ENCODE data around the gene NCOA3. TPM values are rescaled to one million over a fixed set of nuclear protein-coding genes. Genes with fewer than 3 reads are reported as not detected.

The NCOA3 gene
- total and polyA plus RNA-seq, 2 of the 8 experiments (the other 6 are each of a cell fraction or from before 2014, with no cell fraction given): 7.9 to 24.7 TPM

DNA sequence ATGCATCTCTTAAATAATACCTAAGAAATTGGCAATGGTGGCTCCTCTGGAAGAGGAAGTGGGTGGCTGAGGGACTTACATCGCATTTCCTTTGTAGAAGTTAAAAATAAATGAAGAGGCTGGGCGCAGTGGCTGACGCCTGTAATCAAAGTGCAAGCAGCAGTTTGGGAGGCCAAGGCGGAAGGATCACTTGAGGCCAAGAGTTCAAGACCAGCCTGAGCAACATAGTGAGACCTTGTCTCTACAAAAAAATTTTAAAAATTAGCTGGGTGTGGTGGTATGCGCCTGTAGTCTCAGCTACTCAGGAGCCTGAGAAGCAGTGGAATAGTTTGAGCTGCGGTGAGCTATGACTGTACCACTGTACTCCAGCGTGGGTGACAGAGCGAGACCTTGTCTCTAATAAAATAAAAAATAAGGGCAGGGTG lies 12.2 kb upstream of the NCOA3 start:
- FAIRE-seq: no peak
- Histone ChIP-seq H3K4me3 (ENCODE audit: extremely low read depth in 1 of 4, insufficient read depth in 2 of 4, low read depth in 3 of 4, low read length in 4 of 4) (no peak overlapping the region), H2AK5ac (ENCODE audit: low read depth, low read length) (no peak overlapping the region), H4K8ac (ENCODE audit: extremely low read depth, insufficient read depth, low read length) (no peak overlapping the region), H2BK15ac (ENCODE audit: low read length) (no peak overlapping the region), H3K4me2 (ENCODE audit: insufficient read depth in 1 of 2, low read depth in 2 of 2, low read length in 2 of 2) (no peak overlapping the region), H3K4me1 (replicated peaks in 1 of 4; ENCODE audit: control insufficient read depth in 3 of 4, insufficient read depth in 4 of 4, low read length in 3 of 4) (peaks cover 0 to 8% (median 3%) of the 10 kb centered on the region in 4 experiments; a peak in 5 of 7 replicates), H3K79me1 (ENCODE audit: low read depth, low read length) (no peaks in the 10 kb centered on the region), H4K20me1 (replicated peaks in 1 of 2; ENCODE audit: control insufficient read depth in 1 of 2, insufficient read depth in 2 of 2, low read length in 2 of 2) (no peaks in the 10 kb centered on the region), H3K36me3 (ENCODE audit: control insufficient read depth in 2 of 4, insufficient read depth in 4 of 4, low read length in 3 of 4) (no peaks in the 10 kb centered on the region), H3K27me3 (replicated peaks in 1 of 4; ENCODE audit: control insufficient read depth in 3 of 4, extremely low read depth in 1 of 4, insufficient read depth in 3 of 4, low read length in 3 of 4) (no peaks in the 10 kb centered on the region), H2BK120ac (replicated peaks; ENCODE audit: low read depth, low read length) (no peak overlapping the region), H2AFZ (ENCODE audit: low read length) (no peak overlapping the region), H3K23me2 (ENCODE audit: low read depth, low read length) (no peaks in the 10 kb centered on the region), H4K91ac (replicated peaks; ENCODE audit: insufficient read length, low read length) (no peak overlapping the region), H2BK12ac (ENCODE audit: low read depth, low read length) (no peak overlapping the region), H3K79me2 (ENCODE audit: control insufficient read depth in 1 of 2, insufficient read depth in 2 of 2, low read length in 2 of 2) (no peaks in the 10 kb centered on the region), H3K27ac (ENCODE audit: low read depth, low read length) (no peak overlapping the region), H3K9me3 (ENCODE audit: insufficient read depth in 2 of 2, low read depth in 1 of 2, low read length in 1 of 2) (no peaks in the 10 kb centered on the region), H3K4ac (replicated peaks; ENCODE audit: insufficient read length, low read depth, low read length) (no peak overlapping the region), H2BK20ac (ENCODE audit: low read length) (no peak overlapping the region), H3K14ac (ENCODE audit: insufficient read length) (no peak overlapping the region), H3K18ac (ENCODE audit: extremely low read depth, low read length) (no peak overlapping the region), H4K5ac (ENCODE audit: insufficient read length, low read depth, low read length) (no peak overlapping the region), H3K23ac (ENCODE audit: insufficient read length) (no peak overlapping the region), H3K9ac (replicated peaks in 1 of 4; ENCODE audit: extremely low read depth in 1 of 4, low read depth in 3 of 4, low read length in 3 of 4) (no peak overlapping the region), H2BK5ac (ENCODE audit: low read depth, low read length) (no peak overlapping the region), H3K56ac (replicated peaks; ENCODE audit: insufficient read length, low read depth, low read length) (no peak overlapping the region)
- 99% methylated on average over 8 of the region's 8 CpGs; no CpG with 5 or more reads in 1 of the 2 experiments for WGBS, 2 experiments (ENCODE audit: extremely low coverage in 1 of 2, insufficient coverage in 1 of 2, insufficient read length in 1 of 2, insufficient replicate concordance in 2 of 2, low coverage in 1 of 2, low lambda C conversion rate in 2 of 2, missing lambda C conversion rate in 1 of 2)
- DNase-seq (ENCODE audit: low read depth in 1 of 2, low spot score in 2 of 2): no peak
- CTCF ChIA-PET (ENCODE audit: partially characterized antibody): no interaction called here
- no peak for TF ChIP-seq CBX8 (IDR thresholded peaks at IDR 0.05; ENCODE audit: borderline replicate concordance, low read depth, low read length)
- no peak for TF ChIP-seq TCF12 (IDR thresholded peaks at IDR 0.05; ENCODE audit: low read depth, low read length)
- TF ChIP-seq PHF8 (conservative IDR thresholded peaks at IDR 0.05; ENCODE audit: low read depth, low read length): no peak
- TF ChIP-seq RBBP5 (IDR thresholded peaks at IDR 0.05; ENCODE audit: borderline replicate concordance, low read depth, low read length): no peak
- TF ChIP-seq RFX5 (IDR thresholded peaks at IDR 0.05; ENCODE audit: borderline replicate concordance, low read depth, low read length): no peak
- TF ChIP-seq ZNF274 (IDR thresholded peaks at IDR 0.05; ENCODE audit: borderline replicate concordance, extremely low read depth, low read length): no peak
- TF ChIP-seq KDM4A (IDR thresholded peaks at IDR 0.05; ENCODE audit: low read depth, low read length, severe bottlenecking): no peak
- TF ChIP-seq FOSL1 (IDR thresholded peaks at IDR 0.05; ENCODE audit: insufficient read depth, low read depth, low read length): no peak
- no peak for TF ChIP-seq SP4 (IDR thresholded peaks at IDR 0.05; ENCODE audit: low read length)
- no peak for TF ChIP-seq JUND (IDR thresholded peaks at IDR 0.05; ENCODE audit: low read length)
- POLR2A ChIA-PET (ENCODE audit: partially characterized antibody): no interaction called here
